HEK293 (cell line): ENCODE measurements around the gene ACTR3C.
A peak's percentile ranks its signal among the peaks of the same experiment; 100 is the strongest.
"Not testable (repeated sequence)": the region's sequence is repeated elsewhere in the genome, so short reads cannot be mapped to it uniquely, and the experiment has no call there.

Experiments used
- CTCF ChIA-PET: fragments of 350-600 bp; formaldehyde crosslinking; extraction: SDS; loops from one replicate; lab custom pipeline; 2021; ENCODE audit warnings: antibody characterized with exemption; lab: Yijun Ruan, JAX
- POLR2A ChIA-PET: fragments of 300-600 bp; formaldehyde crosslinking; extraction: SDS; loops from one replicate; lab custom pipeline; 2020; ENCODE audit warnings: antibody characterized with exemption, inconsistent platforms; lab: Yijun Ruan, JAX
- H3K27ac ChIP-seq: fragments of 200-500 bp; sonication (Bioruptor generic); 2 replicates; pipeline ENCODE4 v1.5.1; 2014; ENCODE audit warnings: low read depth, low read length, control low read depth, inconsistent platforms; ENCODE audit errors: extremely low read depth
- H3K36me3 ChIP-seq, 2 experiments: fragments of 200-500 bp in 1 of 2; sonication (Bioruptor generic) in 1 of 2; 1 replicate in 1 of 2; 2 replicates in 1 of 2; pipeline ENCODE4 v1.5.1; 2014 to 2017; ENCODE audit warnings: inconsistent platforms in 2 of 2, low read length in 2 of 2; ENCODE audit not compliant: control insufficient read depth in 2 of 2, insufficient read depth in 1 of 2
- H3K4me1 ChIP-seq: fragments of 200-500 bp; sonication (Bioruptor generic); 2 replicates; pipeline ENCODE4 v1.5.1; 2014; ENCODE audit warnings: mild to moderate bottlenecking, low read length, inconsistent platforms; ENCODE audit not compliant: control insufficient read depth, insufficient read depth
- H3K4me3 ChIP-seq: 2 replicates; pipeline ENCODE4 v1.5.1; 2011; ENCODE audit warnings: low read depth, mild to moderate bottlenecking, control low read depth, low read length, moderate library complexity
- H3K9me3 ChIP-seq: fragments of 200-500 bp; sonication (Bioruptor generic); 2 replicates; pipeline ENCODE4 v1.5.1; 2014; ENCODE audit warnings: low read depth, low read length, inconsistent platforms; ENCODE audit not compliant: control insufficient read depth, insufficient read depth
- CTCF ChIP-seq: fragments of 450-650 bp; formaldehyde crosslinking; IDR thresholded peaks from 2 replicates; pipeline ENCODE4 v1.5.1; 2016; ENCODE audit warnings: missing biosample characterization, missing genetic modification characterization
- SCRT2 ChIP-seq: fragments of 450-650 bp; formaldehyde crosslinking; IDR thresholded peaks from 2 replicates; pipeline ENCODE4 v1.5.1; 2016; ENCODE audit warnings: missing biosample characterization, missing genetic modification characterization
- ZNF654 ChIP-seq: fragments of 450-650 bp; formaldehyde crosslinking; IDR thresholded peaks from 2 replicates; pipeline ENCODE4 v1.5.1; 2016; ENCODE audit warnings: low read depth, missing biosample characterization, missing genetic modification characterization
- ZSCAN16 ChIP-seq: fragments of 450-650 bp; formaldehyde crosslinking; IDR thresholded peaks from 2 replicates; pipeline ENCODE4 v1.5.1; 2016; ENCODE audit warnings: missing biosample characterization, missing genetic modification characterization

The ACTR3C gene

GRCh38 chr7:150278383-150278782, 45.0 kb downstream of the ACTR3C start:
- H3K4me3 ChIP-seq, H3K9me3 ChIP-seq, H3K4me1 ChIP-seq, H3K36me3 ChIP-seq, POLR2A ChIA-PET, H3K27ac ChIP-seq: not testable (repeated sequence)
- CTCF ChIA-PET = interaction anchor here (0.6 to 0.7 kb wide), 2 partner anchors 168 to 739 kb away, joined by 4 to 5 read pairs; no protein-coding TSS in a partner anchor
- peak; percentile 76 for TF ChIP-seq SCRT2

DNA sequence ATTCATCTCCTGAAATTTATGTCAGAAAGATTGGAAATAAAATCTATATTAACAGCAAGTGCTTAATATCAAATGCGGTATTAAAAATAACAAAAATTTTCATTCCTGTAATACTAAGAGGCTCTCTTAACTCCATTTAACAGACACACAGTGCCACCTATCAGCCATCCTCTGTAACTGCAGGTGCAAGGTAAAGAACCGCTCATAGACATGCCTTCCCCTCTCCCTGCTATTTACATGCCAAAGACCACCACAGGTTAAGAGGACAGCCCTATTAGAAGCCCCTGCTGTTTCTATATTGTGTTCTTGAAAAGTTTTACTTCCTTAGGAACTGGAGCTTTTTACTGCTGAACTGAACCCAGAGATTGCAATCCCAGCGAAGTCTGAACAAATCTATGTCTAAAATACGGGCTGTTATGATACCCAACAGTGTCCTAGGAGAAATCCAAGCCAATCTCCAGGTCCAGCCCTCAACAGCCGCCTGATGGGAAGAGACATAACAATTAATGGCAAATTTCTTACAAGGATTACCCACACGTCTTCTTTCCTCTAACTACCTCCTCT, 47.1 kb downstream of the ACTR3C start:
- CTCF ChIA-PET = interaction anchor here (0.6 to 1.0 kb wide), 2 partner anchors 392 to 966 kb away, joined by 3 to 6 read pairs; no protein-coding TSS in a partner anchor
- TF ChIP-seq ZNF654 (tag by site-specific recombination) (peak; percentile 88), CTCF (tag by site-specific recombination) (peak; percentile 36; the same call in 1 of the 2 replicates), ZSCAN16 (peak; percentile 90)
- TF ChIP-seq, all 188 proteins: peak for 3; not testable (repeated sequence) for 185
- POLR2A ChIA-PET = not testable (repeated sequence)

GRCh38 chr7:150271898-150272297, 51.4 kb downstream of the ACTR3C start:
- H3K4me1 ChIP-seq, H3K36me3 ChIP-seq, H3K4me3 ChIP-seq, H3K27ac ChIP-seq, POLR2A ChIA-PET, CTCF ChIA-PET, H3K9me3 ChIP-seq: not testable (repeated sequence)

More for the DNA sequence above, 47.1 kb downstream of the ACTR3C start:
- H3K9me3 ChIP-seq, H3K27ac ChIP-seq, H3K4me3 ChIP-seq, H3K36me3 ChIP-seq, H3K4me1 ChIP-seq: not testable (repeated sequence)

- POLR2A ChIA-PET, CTCF ChIA-PET, H3K4me3 ChIP-seq, H3K36me3 ChIP-seq, H3K9me3 ChIP-seq, H3K27ac ChIP-seq, H3K4me1 ChIP-seq: not testable (repeated sequence)
Measured at GRCh38 chr7:150270101-150270824, 53.1 kb downstream of the ACTR3C start.

GRCh38 chr7:150268798-150269197, 54.5 kb downstream of the ACTR3C start:
- H3K27ac ChIP-seq, H3K9me3 ChIP-seq, H3K4me3 ChIP-seq, H3K4me1 ChIP-seq, H3K36me3 ChIP-seq, CTCF ChIA-PET, POLR2A ChIA-PET: not testable (repeated sequence)

- H3K36me3 ChIP-seq, CTCF ChIA-PET, H3K9me3 ChIP-seq, H3K27ac ChIP-seq, H3K4me1 ChIP-seq, H3K4me3 ChIP-seq, POLR2A ChIA-PET: not testable (repeated sequence)
Measured at GRCh38 chr7:150268287-150268686, 55.1 kb downstream of the ACTR3C start.

DNA sequence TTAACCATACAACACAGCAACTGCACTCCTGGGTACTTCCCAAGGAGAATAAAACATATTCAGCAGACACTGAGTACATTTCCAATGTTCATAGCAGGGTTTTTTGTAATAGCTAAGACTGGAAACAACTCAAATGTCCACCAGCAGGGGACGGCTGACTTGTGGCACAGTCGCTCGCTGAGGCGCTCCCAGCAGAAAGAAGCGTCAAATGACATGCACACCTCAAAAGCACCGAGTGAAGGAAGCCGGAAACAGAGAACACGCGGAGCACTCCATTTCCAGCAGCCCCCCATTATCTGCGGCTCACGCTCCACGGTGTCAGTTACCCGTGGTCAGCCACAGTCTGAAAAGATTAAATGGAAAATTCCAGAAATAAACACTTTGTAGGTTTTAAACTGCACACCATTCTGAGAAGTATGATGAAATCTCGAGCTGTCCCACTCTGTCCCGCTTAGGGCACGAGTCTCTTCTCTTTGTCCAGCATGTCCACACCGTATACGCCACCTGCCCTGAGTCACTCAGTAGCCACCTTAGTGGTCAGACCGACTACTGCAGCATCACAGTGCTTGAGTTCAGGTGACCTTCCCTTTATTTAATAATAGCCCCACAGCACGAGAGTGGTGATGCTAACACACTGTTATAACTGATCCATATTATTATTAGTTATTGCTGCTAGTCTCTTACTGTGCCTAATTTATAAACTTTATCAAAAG, 56.2 kb downstream of the ACTR3C start:
- H3K27ac ChIP-seq, H3K9me3 ChIP-seq, H3K4me3 ChIP-seq, H3K36me3 ChIP-seq, H3K4me1 ChIP-seq, POLR2A ChIA-PET: not testable (repeated sequence)
- CTCF ChIA-PET = interaction anchor here (0.7 kb wide), 1 partner anchor 957 kb away, joined by 3 read pairs; no protein-coding TSS in a partner anchor

- H3K4me3 ChIP-seq, CTCF ChIA-PET, H3K27ac ChIP-seq: not testable (repeated sequence)
Measured at GRCh38 chr7:150262656-150263055, 60.7 kb downstream of the ACTR3C start.

GRCh38 chr7:150247745-150248144, 75.6 kb downstream of the ACTR3C start:
- POLR2A ChIA-PET, H3K9me3 ChIP-seq, H3K36me3 ChIP-seq, CTCF ChIA-PET, H3K27ac ChIP-seq, H3K4me3 ChIP-seq, H3K4me1 ChIP-seq: not testable (repeated sequence)

More at GRCh38 chr7:150262656-150263055, 60.7 kb downstream of the ACTR3C start:
- H3K4me1 ChIP-seq, POLR2A ChIA-PET, H3K9me3 ChIP-seq, H3K36me3 ChIP-seq: not testable (repeated sequence)
